NCI-H748 (cell line): Measurements from ENCODE around the gene CDC42EP2.

Experiments used
- DNase-seq: peaks from one replicate; lab custom pipeline; 2025; ENCODE audit not compliant: unreplicated experiment; lab: John Stamatoyannopoulos, UW

CDC42EP2 gene

GRCh38 chr11:65355013-65355775, 40.5 kb downstream of the CDC42EP2 start:
- peak; percentile 85 for DNase-seq

GRCh38 chr11:65355776-65356393, 41.2 kb downstream of the CDC42EP2 start:
- DNase-seq, result peak; percentile 81

GRCh38 chr11:65356394-65356972, 41.8 kb downstream of the CDC42EP2 start:
- DNase-seq, result no peak

GRCh38 chr11:65357856-65358356, 43.2 kb downstream of the CDC42EP2 start:
- DNase-seq, result no peak

- no peak for DNase-seq
Observed at GRCh38 chr11:65362320-65362931, 47.8 kb downstream of the CDC42EP2 start.

- DNase-seq, result no peak
Observed at GRCh38 chr11:65362966-65363365, 48.3 kb downstream of the CDC42EP2 start.

GRCh38 chr11:65363770-65364169, 49.1 kb downstream of the CDC42EP2 start:
- no peak for DNase-seq

- peak; percentile 73 for DNase-seq
Observed at GRCh38 chr11:65366340-65366773, 51.7 kb downstream of the CDC42EP2 start.

- DNase-seq, result no peak
Observed at GRCh38 chr11:65370659-65371049, 56.0 kb downstream of the CDC42EP2 start.
